HepG2 (cell line): ENCODE measurements around the gene IPO5. TPM values are rescaled to one million over a fixed set of nuclear protein-coding genes. Genes with fewer than 3 reads are reported as not detected.

ENCODE experiments used
- ATAC-seq: fragments of 200-7000 bp; cut with Tn5 transposase; 3 replicates; pipeline ENCODE4 v1.9.1; 2020; ENCODE audit warnings: mild to moderate bottlenecking, moderate library complexity
- BruUV-seq: library from RNA; stranded (reverse); fragments of 400-500 nt; replicated peaks from 2 replicates; lab custom pipeline; 2021; lab: Mats Ljungman, UMichigan
- CTCF ChIA-PET: fragments of 300-600 bp; formaldehyde crosslinking; extraction: SDS; loops from one replicate; lab custom pipeline; 2021; ENCODE audit warnings: low total read pairs, inconsistent platforms, low intra/inter-chr PET ratio; lab: Yijun Ruan, JAX
- POLR2A ChIA-PET: fragments of 350-600 bp; sonication (Branson Sonifier 250); formaldehyde crosslinking; loops from one replicate; lab custom pipeline; 2020; ENCODE audit warnings: antibody characterized with exemption, inconsistent platforms; lab: Yijun Ruan, JAX
- DNase-seq: peaks from one replicate; pipeline ENCODE4 v3.0.0-alpha.2; 2015; ENCODE audit warnings: low spot score
- FAIRE-seq: peaks from 3 replicates; lab custom pipeline; 2011; peaks lifted over from hg19 to GRCh38; lab: Jason Lieb, UNC
- H2AFZ ChIP-seq: one replicate; pipeline ENCODE4 v1.6.1; 2011; ENCODE audit warnings: low read length, inconsistent platforms
- H3K27ac ChIP-seq: fragments of 300-600 bp; 3 replicates; pipeline ENCODE4 v1.8.0; 2011; ENCODE audit warnings: mixed run types, mild to moderate bottlenecking, mixed read lengths, low read length, inconsistent platforms; ENCODE audit not compliant: insufficient read depth; ENCODE audit errors: extremely low read length
- H3K27me3 ChIP-seq, 2 experiments: fragments of 200-600 bp in 1 of 2; 2 replicates in 1 of 2; 3 replicates in 1 of 2; pipeline versions ENCODE4 v1.6.0 to v1.8.0; 2011; ENCODE audit warnings: low read length in 2 of 2, mild to moderate bottlenecking in 2 of 2, moderate library complexity in 2 of 2, inconsistent platforms in 1 of 2; ENCODE audit not compliant: insufficient read depth in 2 of 2, control insufficient read depth in 1 of 2
- H3K36me3 ChIP-seq, 2 experiments: fragments of 200-600 bp in 1 of 2; replicated peaks in 1 of 2; 2 replicates in 1 of 2; 3 replicates in 1 of 2; pipeline versions ENCODE4 v1.5.1 to v1.8.0; 2011; ENCODE audit warnings: low read length in 2 of 2, inconsistent platforms in 1 of 2; ENCODE audit not compliant: insufficient read depth in 2 of 2, control insufficient read depth in 1 of 2
- H3K4me1 ChIP-seq: 2 replicates; pipeline ENCODE4 v1.5.1; 2012; ENCODE audit warnings: low read length, inconsistent platforms; ENCODE audit not compliant: insufficient read depth
- H3K4me2 ChIP-seq: 2 replicates; pipeline ENCODE4 v1.6.0; 2011; ENCODE audit warnings: low read depth, low read length, inconsistent platforms
- H3K4me3 ChIP-seq, 3 experiments: fragments of 200-600 bp in 1 of 3; sonication (generic), shearing (Covaris generic) in 1 of 3; replicated peaks in 1 of 3; 2 replicates each; pipeline ENCODE4 v1.5.1; 2011 to 2016; ENCODE audit warnings: low read length in 3 of 3, inconsistent platforms in 2 of 3, low read depth in 2 of 3, mild to moderate bottlenecking in 2 of 3, control low read depth in 1 of 3, mixed read lengths in 1 of 3; ENCODE audit not compliant: insufficient read depth in 1 of 3
- H3K79me2 ChIP-seq: one replicate; pipeline ENCODE4 v1.6.1; 2011; ENCODE audit warnings: low read length, inconsistent platforms; ENCODE audit not compliant: insufficient read depth
- H3K9ac ChIP-seq: 2 replicates; pipeline ENCODE4 v1.6.0; 2011; ENCODE audit warnings: mild to moderate bottlenecking, low read depth, low read length, inconsistent platforms; ENCODE audit not compliant: insufficient read depth
- H3K9me3 ChIP-seq: 2 replicates; pipeline ENCODE4 v1.5.1; 2012; ENCODE audit warnings: mild to moderate bottlenecking, low read length
- H4K20me1 ChIP-seq: 2 replicates; pipeline ENCODE4 v1.6.0; 2011; ENCODE audit warnings: inconsistent platforms, mild to moderate bottlenecking, low read length, moderate library complexity; ENCODE audit not compliant: insufficient read depth
- PCBP2 ChIP-seq: fragments of 200-400 bp; formaldehyde crosslinking; optimal IDR thresholded peaks from 2 replicates; pipeline ENCODE3; 2018; ENCODE audit warnings: low read length, low read depth; ENCODE audit not compliant: poor library complexity, severe bottlenecking
- ZNF354B ChIP-seq: sonication (generic); formaldehyde crosslinking; IDR thresholded peaks from 2 replicates; pipeline ENCODE4 v1.8.0; 2022; ENCODE audit warnings: mild to moderate bottlenecking, missing genetic modification reagents
- ZNF850 ChIP-seq: sonication (generic); formaldehyde crosslinking; conservative IDR thresholded peaks from 2 replicates; pipeline ENCODE4 v1.9.0; 2021; ENCODE audit warnings: mild to moderate bottlenecking, missing genetic modification reagents
- WGBS: methylation state at CpG from one replicate; pipeline ENCODE4 v1.1.6; 2017; ENCODE audit warnings: low lambda C conversion rate; 5-methylcytosine and 5-hydroxymethylcytosine counted together
- in situ Hi-C: cut with HindIII; loops from 2 replicates; pipeline ENCODE4 v1.10.0; 2017; ENCODE audit warnings: low pct_unique_long_range_greater_than_20kb; ENCODE audit not compliant: extremely low pct_ligation_motif_present
- intact Hi-C: fragments of 100-400 bp; cut with micrococcal nuclease; formaldehyde crosslinking; loops from one replicate; pipeline ENCODE4 v1.10.0; 2022; ENCODE audit not compliant: unreplicated experiment
- polyA plus RNA-seq, 8 experiments: library from polyadenylated mRNA; depleted of rRNA in 3 of 8; stranded (reverse) in 7 of 8; unstranded in 1 of 8; fragments of >200 nt; fragmentation: Illumina TruSeq in 4 of 8; extraction: Trizol in 4 of 8; gene quantifications; 2 replicates each; pipeline versions ENCODE4 v1.2.1 to v1.2.3, GENCODE V29; 2011 to 2016; ENCODE audit warnings: low read depth in 4 of 8, missing spikeins in 1 of 8, mixed read lengths in 1 of 8; ENCODE audit not compliant: insufficient read depth in 1 of 8
- total RNA-seq, 5 experiments: library from RNA; depleted of rRNA; stranded (reverse); fragments of >200 nt; fragmentation: Illumina TruSeq; extraction: Trizol; gene quantifications; 2 replicates each; pipeline ENCODE4 v1.2.3, GENCODE V29; 2016; ENCODE audit warnings: low read depth in 1 of 5

Gene IPO5
- total and polyA plus RNA-seq, 2 of the 13 experiments (the other 11 are each of a cell fraction or from before 2014, with no cell fraction given): 155 to 242 TPM

GRCh38 chr13:97944396-97945029, 9.0 kb upstream of the IPO5 start:
- no peaks in the 10 kb centered on the region for H3K4me1 ChIP-seq
- FAIRE-seq (no peak), ATAC-seq (no peak), DNase-seq (no peak)
- ChIA-PET POLR2A (no interaction called here), CTCF (no interaction called here)
- no peak overlapping the region for H3K4me3 ChIP-seq
- no peaks in the 10 kb centered on the region for H3K79me2 ChIP-seq
- 14% methylated on average over 5 of the region's 5 CpGs for WGBS
- H3K36me3 ChIP-seq: no peaks in the 10 kb centered on the region
- BruUV-seq: no TSS peak
- H3K4me2 ChIP-seq: no peak overlapping the region
- 0 out of 5 replicates have a peak, but pooled peaks cover 0 to 8% of the 10 kb centered on the region in 2 experiments for H3K27me3 ChIP-seq
- intact Hi-C loops (no loop called here), in situ Hi-C loops (no loop called here)
- H3K27ac ChIP-seq: no peak overlapping the region
- H3K9ac ChIP-seq: no peak overlapping the region
- H4K20me1 ChIP-seq: no peaks in the 10 kb centered on the region
- H3K9me3 ChIP-seq: no peaks in the 10 kb centered on the region
- TF ChIP-seq PCBP2 (no peak), ZNF850 (CRISPR knock-in tag) (no peak)
- no peak overlapping the region for H2AFZ ChIP-seq

GRCh38 chr13:97945342-97945741, 8.1 kb upstream of the IPO5 start:
- intact Hi-C loops: no loop called here
- Histone ChIP-seq H3K27me3 (0 out of 5 replicates have a peak, but pooled peaks cover 0 to 8% of the 10 kb centered on the region in 2 experiments), H2AFZ (no peak overlapping the region), H3K4me3 (no peak overlapping the region), H3K9ac (no peak overlapping the region), H3K9me3 (no peaks in the 10 kb centered on the region), H3K27ac (no peak overlapping the region), H4K20me1 (no peaks in the 10 kb centered on the region), H3K4me1 (no peaks in the 10 kb centered on the region), H3K36me3 (no peaks in the 10 kb centered on the region), H3K79me2 (no peaks in the 10 kb centered on the region), H3K4me2 (no peak overlapping the region)
- in situ Hi-C loops: no loop called here
- DNase-seq (no peak), ATAC-seq (no peak), FAIRE-seq (no peak)
- CTCF ChIA-PET: no interaction called here
- POLR2A ChIA-PET: no interaction called here
- TF ChIP-seq ZNF354B (CRISPR knock-in tag): no peak
- BruUV-seq: no TSS peak
